SK-N-DZ (cell line): Measurements from ENCODE around the gene RARB.
A peak's percentile ranks its signal among the peaks of the same experiment; 100 is the strongest.

Experiments used
- DNase-seq: peaks from one replicate; pipeline ENCODE4 v3.0.0-alpha.2; 2015; ENCODE audit warnings: low spot score
- small RNA-seq, 2 experiments: library from RNA; depleted of rRNA; stranded (forward); fragments of <200 nt; gene quantifications; one replicate each; pipeline ENCODE3, GENCODE V24; 2014

Gene RARB

DNA sequence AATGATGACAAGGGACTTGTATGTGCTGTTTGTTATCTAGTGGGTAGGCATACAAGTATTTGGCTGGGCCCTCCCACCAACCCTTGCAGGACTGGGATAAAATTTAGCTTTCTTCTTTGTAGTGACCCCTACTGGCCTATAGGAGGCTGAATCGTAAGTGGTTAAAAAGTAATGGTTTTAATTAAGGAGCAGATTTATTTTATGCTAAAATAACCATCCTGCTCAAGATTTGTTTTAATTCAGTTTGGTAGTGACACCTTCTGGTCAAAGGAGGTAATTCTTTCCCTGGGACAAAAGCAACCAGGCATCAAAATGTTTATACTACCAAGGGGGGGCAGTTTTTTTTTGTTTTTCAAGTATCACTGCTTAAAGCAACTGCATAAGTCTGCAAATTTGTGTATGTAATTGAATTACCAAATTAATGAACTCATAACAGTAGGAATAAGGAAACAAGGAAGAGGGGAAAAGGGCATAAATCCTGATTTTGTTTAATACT is 166.0 kb downstream of the RARB start:
- peak; percentile 73 for DNase-seq

DNA sequence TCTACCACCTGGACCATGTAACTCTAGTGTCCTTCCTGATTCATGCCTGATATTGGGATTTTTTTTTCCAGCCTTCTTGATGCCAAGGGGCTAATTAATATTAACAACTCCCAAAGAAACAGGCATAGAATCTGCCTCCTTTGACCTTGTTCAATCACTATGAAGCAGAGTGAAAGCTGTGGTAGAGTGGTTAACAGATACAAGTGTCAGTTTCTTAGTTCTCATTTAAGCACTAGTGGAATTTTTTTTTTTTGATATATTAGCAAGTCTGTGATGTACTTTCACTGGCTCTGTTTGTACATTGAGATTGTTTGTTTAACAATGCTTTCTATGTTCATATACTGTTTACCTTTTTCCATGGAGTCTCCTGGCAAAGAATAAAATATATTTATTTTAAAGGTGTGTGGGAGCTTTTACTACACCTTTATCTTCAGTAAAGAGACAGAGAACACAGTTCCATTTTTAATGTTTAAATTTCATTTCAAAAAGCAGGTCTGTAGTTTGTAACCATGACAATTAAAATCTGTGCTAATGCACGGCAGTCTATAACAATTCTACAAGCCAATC is 169.6 kb downstream of the RARB start:
- no peak for DNase-seq

DNA sequence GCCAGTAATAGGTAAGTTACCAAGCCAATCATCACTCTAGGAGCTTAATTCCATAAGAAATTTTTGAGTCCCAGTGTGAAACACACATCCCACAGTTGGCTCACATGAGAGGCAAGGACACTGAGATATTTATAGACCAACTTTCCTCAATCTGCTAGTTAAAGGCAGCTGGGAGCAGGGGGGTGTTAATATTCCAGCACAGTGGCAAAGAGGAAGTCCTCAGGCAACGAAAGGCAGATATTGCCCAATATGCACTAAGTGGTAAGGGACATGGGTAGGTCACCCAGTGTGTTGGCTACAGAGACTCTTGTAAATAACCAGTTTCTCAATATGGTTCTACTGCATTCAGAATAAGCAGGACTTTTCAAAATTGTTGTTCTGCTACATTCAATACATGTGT is 175.6 kb downstream of the RARB start:
- no peak for DNase-seq

DNA sequence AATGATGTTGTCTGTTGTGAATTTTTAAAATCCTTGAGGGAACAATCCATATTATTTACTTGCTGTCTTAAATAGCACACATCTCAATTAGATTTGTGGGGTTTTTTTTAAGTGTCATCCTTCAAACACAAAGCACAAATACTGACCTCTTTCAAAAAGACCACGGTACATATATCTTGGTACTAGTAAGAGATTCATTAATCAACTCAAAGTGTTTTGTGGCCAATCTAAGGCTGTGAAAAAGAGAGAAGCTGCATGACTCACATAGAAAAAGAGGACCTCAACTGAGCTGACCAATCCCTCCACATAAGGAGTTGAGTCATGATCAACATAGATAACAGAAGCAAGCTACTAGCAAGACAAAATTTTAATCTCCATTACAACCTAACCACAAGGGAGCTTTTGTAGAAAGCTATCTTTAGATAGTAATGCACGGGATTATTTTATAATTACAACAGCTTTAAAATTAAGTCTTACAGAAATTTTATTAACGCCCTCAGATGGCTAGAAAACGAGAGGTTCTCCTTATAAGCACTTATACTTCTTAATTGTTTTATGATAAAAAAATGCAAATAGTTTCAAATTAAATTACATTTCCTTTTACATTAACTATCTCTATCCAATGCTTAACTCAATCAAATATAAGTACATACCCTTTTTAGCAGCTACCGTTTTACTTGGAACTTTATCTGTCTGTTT is 176.2 kb downstream of the RARB start:
- DNase-seq = no peak

DNA sequence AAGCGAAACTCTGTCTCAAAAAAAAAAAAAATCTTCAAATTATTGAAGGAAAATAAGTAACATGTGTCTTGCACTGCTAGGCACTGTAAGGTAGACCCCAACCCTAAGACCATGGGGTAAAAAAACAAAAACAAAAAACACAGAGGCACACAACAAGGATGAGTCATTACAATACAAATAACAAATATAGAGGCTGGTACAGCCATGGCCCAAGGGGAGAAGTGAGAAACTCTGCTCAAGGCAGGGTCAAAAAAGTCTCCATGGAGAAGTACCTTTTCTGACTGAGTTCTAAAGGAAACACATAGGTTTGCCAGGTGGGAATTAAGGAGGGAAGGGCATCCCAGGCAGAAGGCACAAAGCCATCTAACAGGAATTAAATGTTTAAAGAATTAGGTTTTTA is 182.1 kb downstream of the RARB start:
- no peak for DNase-seq

DNA sequence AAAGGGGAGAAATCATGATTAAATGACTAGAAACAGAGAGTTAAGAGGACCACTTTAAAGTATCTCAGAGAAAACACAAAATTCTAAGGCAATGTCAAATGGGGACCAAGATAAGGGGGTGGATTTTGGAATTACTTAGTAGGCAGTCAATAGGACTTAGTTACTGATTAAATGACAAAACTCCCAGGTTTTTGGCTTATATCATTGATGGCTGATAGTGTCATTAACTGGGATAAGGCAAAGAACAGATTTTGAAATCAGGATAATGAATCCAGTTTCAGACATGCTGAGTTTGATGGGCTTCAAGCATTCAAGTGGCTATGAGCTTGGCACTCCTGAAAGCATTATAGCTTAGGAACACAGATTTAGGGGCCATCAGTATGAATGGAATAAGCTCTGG is 182.7 kb downstream of the RARB start:
- no peak for DNase-seq

DNA sequence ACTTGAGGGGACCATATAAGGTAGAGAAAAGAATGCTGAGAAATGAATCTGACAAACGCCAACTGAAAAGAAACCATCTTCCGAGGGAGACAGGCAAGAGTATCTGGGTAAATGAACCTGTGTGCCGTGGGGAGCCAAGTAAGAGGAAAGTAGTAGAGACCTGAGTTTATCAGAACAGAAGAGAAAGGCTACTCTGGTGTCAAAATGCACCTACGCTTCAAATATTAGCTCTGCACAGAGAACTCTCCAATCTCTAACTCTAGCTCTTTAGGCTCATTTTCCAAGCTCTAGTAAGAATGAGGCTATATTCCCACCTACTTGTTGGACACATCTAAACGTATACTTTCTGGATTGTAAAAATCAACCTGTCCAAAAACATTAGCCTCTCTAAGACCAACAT is 183.1 kb downstream of the RARB start:
- DNase-seq = no peak

DNA sequence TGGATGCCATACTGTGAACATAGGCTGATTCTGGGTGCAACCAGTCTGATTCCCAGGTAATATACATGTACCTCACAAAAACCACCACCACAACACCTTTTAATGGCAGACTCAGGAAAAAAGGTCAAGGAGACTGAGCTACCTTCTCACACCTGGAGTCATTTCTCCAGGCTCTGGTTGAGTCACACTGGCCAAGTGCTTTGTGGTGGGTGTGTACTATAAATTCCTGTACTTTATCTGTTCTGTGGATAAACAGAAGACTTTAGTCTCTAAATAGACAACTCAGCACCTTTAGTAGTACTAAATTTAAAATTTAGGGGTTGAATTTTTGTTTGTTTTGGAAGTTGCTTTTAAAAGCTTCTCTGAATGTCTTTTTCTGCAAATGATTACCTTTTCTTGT is 190.0 kb downstream of the RARB start:
- DNase-seq = no peak

DNA sequence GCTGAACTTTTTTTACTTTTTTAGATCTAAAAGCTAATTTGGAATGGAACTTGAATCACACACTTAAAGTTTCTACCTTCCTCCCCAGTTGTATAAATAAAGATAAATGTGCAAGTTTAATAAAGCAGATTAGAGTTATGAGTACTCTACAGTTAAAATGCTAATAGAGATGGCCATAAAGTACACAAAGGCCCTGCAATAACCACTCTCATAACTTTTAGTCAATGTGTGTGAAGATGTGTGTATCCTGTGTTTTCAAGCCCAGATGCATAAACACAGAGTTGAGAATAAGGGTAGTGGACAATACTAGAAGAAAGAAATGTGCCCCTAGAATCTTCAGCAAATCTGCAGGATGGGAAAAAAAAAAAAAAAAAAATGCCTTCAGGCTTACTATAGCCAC is 191.3 kb downstream of the RARB start:
- no peak for DNase-seq

DNA sequence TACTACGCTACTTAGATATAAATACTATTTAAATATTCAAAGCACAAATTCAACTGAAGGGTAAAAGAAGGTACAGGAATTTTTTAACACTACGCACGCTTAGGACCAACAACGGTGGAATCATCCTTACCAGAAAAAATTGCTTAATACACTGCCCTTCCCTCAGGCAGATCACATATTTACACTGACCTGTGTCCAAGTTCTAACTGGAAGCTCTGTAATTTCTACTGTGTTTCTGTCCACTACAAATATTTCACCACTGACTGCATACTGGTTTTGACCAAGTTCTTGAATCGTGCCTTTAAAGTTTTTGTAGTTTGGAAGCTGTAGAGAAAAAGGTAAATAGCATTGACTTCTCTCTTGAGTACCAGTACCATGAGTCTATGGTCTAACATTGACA is 192.4 kb downstream of the RARB start:
- no peak for DNase-seq

DNA sequence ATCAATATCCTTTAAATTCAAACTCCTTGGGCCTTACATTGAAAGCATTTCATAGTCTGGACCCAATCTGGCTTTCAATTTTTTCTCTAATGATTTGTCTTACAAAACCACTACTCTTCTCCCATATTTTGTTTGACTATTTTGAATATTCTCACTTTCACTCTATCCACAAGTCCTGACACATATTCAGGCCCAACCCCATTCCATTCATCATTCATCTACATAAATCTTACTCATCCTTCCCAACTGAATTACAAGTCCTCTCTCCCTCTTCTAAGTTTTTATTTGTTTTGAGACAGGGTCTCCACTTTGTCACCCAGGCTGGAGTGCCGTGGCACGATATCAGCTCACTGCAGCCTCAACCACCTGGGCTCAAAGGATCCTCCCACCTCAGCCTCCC is 193.0 kb downstream of the RARB start:
- no peak for DNase-seq

DNA sequence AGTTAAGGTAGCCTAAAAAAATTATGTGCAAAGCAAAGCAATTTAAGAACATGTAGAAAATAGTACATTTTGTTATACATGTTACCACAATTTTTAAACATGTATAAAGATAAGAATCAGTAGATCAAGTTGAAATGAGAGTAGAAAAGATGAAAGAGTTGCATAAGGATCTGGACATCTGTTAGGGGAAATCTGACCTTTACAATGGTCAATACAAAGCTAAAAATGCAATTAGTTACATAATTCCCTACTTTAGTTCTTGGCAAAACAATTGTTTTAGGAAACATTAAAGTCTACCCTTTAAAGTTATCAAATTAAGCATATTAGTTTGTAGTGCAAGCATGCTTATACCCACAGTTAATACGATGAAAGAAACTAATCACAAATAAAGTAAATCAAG is 203.9 kb downstream of the RARB start:
- no peak for DNase-seq

DNA sequence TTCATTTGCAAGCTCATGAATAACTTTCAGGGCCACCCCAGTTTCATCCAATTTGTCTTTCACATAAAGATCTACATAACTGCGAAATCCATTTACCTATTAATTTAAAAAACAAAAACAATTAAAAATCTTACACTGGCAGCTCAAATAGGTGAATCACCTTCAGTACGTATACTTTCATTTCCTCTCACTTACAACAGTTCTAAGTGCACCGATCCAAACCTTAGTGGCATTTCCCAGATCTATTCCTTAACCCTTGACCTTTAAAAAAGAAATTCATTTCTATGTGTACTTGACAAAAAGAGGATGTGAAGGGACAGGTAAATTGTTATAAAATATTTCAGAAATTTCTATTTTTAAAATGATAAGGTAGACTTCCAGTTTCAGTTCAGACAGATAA is 205.9 kb downstream of the RARB start:
- DNase-seq = no peak

DNA sequence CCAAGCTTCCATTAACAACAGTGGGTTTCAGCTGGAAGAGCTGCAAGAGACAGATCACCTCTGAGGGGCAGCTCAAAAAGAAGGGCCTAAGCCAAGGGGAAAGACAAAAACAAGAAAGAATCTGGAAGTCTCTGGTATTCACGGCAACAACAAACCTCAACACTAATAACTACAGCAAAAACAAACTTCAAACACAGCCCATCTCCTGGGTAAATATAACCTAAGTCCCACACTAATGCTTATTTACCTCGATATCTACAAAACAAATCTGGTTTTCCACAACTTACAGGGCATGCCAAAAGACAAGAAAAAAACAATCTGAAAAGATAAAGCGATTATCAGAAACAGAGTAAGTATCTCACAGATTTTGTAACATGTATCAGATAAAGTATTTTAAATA is 207.0 kb downstream of the RARB start:
- DNase-seq = no peak

Small RNA genes lying within 50 kb of the gene (small RNA-seq; reads per million reads assigned to genes)
- gene RF01161 (0.40 to 2.3 reads per million in 2 experiments), gene RF02271 (0 reads per million in 2 experiments)
